HUDEP-2 (cell line): Measurements from ENCODE around the gene NPBWR2.

ENCODE experiments used
- DNase-seq, 76 experiments: peaks; one replicate each; lab custom pipeline; 2025; ENCODE audit not compliant: unreplicated experiment in 76 of 76; lab: John Stamatoyannopoulos, UW

The NPBWR2 gene, protein sequence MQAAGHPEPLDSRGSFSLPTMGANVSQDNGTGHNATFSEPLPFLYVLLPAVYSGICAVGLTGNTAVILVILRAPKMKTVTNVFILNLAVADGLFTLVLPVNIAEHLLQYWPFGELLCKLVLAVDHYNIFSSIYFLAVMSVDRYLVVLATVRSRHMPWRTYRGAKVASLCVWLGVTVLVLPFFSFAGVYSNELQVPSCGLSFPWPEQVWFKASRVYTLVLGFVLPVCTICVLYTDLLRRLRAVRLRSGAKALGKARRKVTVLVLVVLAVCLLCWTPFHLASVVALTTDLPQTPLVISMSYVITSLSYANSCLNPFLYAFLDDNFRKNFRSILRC

DNA sequence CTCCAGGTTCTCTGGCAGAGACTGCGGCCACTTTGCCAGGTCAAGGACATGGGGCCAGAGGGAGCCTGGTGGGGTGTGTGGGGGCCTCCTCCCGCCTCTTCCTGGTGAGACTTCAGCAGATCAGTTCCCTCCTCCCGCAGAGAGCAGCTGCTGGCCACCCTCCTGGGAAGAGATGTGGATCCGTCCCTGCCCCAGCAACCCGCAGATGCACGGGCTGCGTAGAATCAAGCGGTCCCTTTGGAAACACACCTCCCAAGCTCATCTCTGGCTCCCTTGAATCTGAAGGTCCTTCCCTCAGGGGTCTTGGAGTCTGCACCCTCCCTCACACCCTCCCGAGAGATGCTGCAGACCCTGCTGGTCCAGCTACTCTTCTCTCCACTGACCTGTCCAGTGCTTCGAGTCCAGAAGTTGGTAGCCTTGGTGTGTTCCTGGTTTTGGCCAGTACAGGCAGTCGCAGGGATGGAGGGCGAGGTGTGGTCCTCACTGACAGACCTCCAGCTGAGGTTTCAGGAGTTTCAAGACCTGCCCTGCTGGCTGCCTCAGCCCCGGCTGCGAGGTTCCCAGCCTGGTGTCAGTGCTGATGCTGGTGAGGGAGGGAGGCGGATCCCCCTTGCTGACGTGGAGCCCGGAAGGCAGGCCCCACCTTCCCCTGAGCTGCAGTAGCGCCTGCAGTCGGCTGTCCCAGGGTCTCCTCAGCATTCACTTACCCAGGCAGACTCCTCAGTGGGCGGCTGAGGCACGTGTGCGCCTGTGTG lies at the start of gene NPBWR2:
TSS of gene NPBWR2 (minus strand) at position 585 of the 755 bp plus-strand sequence. CDS start 734 bp downstream, outside the sequence.
- no peak for DNase-seq

DNA sequence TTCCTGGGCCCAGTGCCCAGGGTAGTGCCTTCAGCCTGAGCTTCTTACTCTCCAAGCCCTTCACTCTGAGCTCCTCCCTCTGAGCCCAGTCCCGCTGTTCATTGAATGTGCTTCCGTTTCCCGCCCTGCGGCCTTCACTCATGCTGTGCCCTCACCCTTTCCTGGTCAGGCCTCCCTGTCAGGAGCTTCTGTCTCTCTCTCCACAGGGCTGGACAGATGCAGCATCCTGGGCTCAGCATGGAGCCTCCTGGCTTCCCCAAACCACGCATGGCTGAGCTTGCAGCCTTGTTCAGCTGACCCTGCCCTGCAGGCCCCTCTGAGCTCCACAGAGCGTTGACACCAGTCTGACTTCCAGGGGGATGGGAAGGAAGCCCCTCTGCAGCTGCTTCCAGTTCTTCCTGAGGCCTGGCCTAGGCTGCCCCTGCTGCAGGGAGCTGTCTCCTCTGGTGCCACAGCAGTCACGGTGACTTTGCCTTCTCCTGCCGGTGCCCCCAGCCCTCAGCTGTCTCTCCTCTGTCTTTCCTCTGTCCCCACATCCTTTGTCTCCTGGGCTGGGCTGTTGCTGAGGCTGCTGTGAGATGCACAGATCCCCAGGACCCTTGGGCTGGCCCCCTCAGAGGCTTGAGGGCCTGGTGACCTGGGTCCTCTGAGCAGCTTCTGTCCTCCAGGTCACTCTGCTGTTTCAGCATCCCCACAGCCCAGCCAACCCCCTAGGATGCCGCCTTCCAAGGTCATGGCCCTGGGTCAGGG lies 48.9 kb upstream of the NPBWR2 start:
- DNase-seq: no peak

DNA sequence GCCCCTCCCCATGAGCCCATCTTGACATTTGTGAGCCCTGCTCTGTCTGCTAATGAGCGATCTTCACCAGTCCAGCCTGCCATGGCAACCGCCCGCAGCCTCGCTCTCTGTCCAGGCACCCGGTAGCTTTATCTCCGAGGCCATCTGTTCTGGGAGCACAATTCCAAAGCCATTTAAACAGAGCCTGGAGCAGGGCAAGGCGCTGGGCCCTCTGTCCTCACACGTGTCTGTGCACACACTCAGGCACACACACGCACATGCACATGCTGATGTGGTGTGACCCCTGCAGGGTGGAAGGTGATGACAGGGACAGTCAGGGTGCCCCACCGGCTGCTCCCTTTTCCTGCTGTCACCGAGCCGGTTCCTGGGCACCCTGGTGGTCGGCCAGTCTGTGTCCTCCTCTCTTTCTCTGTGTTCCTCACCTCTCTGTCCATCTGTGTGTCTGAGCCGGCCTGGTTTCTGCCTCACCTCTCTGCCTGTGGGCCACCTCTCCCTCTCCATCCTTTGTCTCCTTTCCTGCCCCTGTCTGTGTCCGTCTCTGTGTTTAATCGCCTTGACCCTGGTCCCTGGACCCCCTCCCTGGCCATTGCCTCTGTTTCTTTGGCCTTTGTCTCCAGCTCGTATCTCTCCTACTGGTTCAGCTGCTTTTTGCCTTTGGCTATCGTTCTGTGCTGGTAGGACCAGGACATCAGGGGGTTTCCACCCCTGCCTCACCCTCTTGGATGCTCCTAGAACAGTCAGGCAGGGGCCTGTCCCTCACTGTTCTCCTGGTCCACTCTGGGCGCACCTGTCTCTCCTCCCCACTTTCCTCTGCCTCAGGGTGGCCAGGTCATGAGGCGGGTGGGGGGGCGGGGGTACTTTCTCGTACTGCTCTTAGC lies 48.1 kb upstream of the NPBWR2 start:
- no peak for DNase-seq

DNA sequence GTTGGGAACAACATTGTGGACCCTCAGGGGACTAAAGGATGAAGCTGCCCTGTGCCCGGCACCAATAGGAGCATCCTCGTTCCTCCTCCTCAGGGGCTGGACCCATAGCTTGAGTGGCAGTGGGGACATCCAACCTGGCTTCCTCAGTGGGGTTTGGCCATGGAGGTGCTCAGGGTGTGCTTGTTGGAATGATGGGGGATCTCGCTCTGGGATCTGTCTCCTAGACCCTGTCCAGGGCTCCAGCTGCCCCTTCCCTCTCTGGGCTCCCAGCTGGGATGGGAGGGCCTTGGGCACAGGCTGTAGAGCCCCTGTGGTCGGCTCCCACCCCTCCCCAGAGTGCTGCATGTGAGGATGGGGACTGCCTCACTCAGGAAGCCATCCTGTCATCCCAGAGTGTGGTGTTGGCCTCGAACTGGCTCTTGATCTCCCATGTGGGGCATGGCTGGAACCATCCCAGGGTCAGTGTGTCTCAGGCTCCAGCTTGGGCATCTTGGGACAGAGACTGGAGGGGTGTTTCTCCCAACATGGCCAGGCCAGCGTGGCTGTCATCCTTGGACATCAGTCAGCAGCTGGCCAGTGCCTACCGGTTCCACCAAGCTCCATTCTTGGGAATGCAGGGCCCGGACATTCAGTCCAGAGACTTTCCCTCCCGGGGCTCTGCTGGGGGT lies 47.4 kb upstream of the NPBWR2 start:
- no peak for DNase-seq

DNA sequence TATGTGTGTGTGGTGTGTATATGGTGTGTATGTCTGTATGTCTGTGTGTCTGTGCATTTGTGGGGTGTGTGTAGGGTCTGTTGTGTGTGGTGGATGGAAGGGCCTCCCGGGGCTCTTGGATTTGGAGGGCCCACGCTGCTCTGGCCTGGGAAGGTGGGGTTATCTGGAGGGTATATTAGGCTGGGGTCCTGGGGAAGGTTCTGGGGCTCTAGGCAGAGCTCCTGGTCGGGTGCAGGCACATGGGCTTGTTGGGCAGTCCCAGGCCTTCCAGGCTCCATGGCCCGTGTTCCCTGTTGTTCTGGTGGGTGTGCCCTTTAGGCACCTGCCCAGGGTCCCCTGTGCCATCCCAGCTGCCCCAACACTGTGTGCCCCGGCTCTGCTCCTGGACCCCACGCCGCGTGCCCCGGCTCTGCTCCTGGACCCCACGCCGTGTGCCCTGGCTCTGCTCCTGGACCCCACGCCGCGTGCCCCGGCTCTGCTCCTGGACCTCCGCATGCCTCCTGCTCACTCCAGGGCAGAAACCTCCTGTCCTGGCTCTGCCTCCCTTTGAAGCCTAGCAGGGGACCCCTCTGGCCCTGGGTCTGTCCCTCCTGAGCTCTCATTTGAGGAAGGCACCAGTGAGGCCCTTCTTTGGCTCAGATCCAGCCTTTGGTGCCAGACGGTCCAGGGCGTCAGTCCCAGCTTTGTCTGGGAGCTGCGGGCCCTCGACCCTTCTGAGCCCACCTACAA lies 46.7 kb upstream of the NPBWR2 start:
- no peak for DNase-seq

DNA sequence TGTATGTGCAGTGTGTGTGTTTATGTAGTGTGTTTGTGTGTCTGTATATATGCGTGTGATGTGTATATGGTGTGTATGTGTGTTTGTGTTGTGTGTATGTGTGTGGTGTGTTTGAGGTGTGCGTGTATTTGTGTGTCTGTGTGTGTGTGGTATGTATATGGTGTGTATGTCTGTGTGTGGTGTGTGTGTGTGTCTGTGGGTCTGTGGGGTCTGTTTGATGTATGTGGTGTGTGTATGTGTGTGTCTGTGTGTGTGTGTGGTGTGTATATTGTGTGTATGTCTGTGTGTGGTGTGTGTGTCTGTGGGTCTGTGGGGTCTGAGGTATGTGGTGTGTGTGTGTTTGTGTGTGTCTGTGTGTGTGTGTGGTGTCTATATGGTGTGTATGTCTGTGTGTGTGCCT lies 46.0 kb upstream of the NPBWR2 start:
- DNase-seq: no peak

DNA sequence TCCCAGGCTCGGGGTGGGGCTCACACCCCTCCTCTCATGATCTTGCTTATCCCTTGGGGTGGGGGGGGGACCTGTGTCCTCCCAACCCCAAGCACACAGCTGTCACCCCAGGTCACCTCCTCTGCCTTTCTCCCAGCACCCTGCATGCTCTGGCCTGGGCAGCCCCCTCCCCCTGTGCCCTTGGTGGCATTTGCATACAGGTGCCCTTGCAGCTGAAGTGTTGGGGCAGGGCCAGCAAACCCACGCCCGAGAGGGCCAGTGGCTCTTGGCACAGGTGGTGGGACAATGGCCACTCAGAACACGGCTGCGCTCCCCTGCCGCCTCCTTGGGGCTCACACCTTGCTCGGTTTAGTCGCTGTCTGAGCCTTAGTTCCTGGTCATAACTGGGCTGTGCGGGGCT lies 45.5 kb upstream of the NPBWR2 start:
- no peak for DNase-seq

DNA sequence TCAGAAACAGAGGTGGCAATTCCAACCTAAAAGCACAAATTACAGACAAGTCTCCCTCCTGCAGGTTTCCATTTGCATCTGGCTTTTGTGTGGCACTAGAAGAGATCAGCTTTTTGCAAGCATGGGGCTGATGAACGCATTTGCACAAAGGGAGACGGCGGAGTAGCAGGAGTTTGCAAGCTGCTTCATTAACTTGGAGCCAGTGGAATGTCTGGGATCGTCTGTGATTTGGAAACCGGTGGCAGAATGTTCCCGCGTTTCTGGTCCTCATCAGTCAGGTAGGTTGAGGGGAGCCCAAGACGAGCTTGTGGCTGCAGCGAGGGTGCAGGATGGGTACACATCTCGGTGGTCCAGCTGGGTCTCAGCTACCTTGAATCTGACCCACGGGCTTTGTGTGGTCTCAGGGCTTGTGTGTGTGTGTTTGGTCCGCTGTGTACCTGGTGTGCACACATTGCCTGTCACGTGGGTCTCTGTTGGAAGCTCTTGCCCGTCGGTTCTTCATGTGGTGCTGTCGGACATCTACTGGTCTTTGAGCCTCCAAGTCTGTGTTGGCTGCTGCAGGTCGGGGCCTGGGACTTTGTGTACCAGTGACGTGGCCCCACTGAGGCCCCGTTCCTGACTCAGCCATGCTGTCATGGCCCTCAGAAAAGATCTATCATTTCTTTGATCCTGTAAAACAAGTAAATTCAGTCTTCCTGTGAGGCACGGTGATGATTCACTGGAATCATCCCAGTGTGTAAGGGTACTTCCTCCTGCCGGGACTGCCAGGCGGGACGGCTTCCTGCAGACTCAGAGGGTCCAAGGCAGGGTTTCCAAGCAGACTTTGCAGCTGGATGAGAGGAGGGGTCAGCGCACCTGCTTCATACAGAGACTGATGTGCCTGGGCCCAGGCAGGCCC lies 44.5 kb upstream of the NPBWR2 start:
- DNase-seq: peak in 1 of 76 experiments; percentile 3

DNA sequence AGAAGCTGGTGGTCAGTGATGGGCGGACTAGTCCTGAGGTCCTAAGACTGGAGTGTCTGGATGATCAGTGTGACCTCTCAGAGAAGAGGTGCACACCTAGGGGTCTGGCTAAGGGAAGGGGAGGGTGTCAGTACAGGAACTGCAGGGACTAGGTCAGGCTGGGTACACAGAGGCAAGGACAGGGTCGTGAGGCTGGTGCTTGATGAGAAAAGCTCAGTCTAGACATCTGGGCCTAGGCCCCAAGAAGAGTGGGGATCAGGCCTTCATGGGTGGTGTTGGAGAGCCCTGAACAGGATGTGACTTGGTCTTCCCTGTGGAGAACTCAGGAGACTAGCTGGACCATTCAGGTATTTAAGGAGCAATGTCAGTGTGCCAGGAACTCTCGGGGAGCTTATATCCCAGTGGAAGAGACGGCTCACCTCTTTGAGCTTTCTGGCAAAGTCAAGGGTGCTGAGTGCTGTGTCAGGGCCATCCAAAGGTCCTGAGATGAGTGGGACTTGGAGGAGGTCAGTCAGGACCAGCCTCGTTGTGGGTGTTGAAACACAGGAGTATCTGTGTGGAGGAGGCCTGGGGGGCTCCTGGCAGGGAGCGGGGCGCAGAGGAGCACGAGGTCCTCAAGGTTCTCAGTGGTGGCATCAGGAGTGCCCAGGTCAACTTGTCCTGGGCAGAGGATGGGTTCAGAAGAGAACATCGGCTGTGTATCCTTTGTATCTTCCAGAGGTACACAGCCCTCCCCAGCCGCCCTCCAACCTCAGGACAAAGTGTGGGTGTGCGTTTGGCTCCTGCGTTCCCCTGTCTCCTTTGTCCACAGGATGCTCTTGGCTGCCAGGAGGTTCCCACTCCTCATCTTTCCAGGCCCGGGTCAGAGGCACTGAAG lies 43.6 kb upstream of the NPBWR2 start:
- DNase-seq: no peak

DNA sequence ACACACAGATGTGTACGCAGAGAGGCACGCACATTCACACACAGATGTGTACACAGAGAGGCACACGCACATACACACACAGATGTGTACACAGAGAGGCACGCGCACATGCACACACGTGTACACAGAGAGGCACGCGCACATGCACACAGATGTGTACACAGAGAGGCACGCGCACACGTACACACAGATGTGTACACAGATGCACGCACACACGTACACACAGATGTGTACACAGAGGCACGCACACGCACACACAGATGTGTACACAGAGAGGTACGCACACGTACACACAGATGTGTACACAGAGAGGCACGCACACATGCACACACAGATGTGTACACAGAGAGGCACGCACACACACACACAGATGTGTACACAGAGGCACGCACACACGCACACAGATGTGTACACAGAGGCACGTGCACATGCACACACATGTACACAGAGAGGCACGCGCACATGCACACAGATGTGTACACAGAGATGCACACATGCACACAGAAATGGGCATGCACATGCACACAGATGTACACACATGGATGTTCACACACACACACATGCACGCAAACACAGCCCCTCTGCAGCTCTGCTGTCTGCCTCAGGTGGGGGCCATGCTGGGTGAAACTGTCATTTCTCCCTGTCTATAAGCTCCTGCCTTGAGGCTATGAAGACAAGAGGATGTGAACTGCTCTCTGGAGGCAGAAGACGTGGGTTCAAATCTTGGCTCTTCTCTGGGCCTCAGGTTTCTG lies 42.6 kb upstream of the NPBWR2 start:
- DNase-seq: no peak

DNA sequence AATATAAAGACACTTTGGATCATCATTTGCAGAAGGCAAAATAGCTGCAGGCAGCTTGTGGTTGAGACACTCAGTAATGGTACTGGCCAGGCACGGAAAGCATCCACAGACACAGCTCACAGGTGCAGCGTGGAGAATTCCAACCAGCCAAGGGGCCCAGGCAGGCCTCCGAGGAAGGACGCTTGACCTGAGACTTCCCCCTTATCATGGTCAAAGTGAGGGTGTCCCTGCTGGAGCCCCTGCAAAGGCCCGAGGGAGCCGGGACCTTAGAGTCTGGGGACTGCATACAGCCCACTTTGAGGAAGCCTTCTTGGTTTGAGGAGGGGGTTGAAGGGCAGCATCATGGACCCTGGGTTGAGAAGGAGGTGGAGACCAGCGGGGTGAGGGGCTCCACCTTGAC lies 41.8 kb upstream of the NPBWR2 start:
- no peak for DNase-seq

DNA sequence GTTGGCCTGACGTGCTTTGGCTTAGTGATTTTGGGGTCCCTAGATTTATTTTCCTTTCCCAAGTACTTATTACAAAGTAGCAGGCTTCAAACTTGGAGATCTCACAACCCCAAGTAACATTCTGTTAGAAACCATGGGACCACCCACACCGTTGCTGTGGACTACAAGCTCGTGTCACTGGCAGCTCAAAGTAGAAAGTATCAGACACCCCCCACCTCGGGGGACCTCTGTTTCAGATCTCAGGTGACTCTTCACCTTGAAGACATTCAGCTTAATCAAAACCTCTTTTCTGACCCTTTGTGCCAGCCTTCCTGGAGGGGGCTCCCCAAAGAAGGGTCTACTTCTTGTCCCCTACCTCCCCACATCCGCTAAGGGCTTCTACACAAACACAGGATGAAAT lies 41.2 kb upstream of the NPBWR2 start:
- no peak for DNase-seq

DNA sequence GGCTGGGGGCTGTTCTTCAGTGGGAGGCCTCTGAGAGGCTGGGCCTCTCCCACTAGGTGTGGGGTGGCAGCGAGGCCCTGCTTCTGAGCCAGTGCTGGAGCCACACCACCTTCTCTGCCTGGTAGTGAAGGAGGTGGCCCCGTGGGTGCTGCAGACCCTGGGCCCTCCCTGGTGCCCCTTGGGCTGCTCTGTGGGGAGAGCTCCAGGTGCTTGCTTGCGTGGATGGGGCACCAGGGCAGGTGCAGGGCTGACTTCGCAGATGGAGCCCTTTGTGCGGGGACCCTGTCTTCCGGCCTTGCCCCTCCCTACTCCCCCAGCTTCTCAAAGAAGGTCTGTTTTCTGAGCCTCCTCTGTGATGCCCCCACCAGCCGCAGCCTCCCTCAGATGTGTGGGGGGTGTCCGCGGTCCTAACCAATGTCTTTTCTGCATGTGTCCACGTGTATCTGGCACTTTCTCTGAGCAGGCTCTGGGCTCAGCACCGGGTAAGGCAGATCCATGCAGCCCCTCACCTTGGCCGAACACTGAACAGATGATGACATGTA lies 39.6 kb upstream of the NPBWR2 start:
- no peak for DNase-seq

DNA sequence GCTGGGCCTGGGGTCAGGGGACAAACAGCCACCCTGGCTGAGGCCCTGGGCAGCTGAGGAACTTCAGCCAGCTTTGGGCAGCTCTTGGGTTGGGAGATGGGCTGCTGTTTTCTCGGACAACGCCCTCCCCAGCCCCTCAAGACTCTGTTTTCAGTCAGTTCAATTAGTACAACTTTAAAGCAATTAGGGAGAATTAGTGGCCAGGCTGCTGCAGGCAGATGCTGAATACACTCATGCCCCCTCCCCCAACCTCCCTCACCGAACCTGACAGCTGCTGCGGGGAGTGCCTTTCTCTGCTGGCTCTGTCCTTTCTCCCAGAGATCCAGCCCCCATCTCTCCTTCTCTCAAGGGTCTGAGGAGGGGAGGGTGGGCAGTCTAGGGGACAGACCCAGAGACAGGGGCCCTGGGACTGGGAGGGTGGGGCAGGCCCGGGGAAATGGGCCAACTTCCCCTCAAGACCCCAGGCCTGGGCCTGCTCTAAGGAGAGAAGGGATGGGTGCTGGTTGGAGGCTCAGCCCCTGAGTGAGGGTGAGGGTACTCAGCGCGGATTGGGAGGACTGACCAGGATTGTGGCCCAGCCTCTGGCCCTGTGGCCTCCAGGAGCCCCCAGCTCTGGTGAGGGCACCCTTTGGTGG lies 39.1 kb upstream of the NPBWR2 start:
- no peak for DNase-seq

DNA sequence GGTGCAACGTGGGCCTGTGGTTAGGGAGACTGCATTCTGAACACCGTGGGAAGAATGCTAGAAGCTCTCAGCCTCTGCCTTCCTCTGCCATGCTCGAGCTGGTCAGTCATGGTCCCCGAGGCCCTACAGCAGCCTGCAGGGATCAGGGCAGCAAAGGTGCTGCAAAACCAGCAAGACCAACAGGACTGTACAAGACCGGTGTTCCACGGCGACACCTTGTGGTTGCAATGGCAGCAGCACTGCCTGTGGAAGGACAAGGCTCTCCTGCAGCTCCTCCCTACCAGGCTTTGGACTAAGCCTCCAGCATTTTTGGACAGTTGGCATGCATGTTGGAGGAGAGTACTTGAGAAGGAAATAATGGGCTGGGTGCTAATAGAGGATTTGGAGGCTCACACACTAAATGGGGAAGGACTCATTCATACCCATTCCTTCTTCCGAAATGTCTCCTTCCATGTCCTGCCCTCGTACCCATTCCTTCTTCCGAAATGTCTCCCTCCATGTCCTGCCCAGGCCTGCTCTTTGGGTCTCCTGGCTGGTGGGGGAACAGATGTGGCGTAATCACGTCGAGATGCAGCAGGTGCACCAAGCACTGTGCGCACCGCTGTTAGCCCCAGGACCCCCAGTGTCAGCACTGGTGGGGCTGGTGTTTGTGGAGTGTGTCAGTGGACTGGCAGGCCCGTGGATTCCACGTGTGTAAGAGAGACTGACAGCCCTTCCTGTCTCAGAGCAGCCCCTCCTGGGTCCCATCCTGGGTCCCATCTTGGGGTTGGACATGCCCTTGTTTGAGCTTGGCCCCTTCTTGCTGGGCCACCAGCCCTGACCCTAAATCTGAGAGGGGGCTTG lies 38.3 kb upstream of the NPBWR2 start:
- peak in 3 of 76 experiments; percentile 2 to 5 (median 4) for DNase-seq
